Hindlimb muscle (tissue), 1 donor: ENCODE results near the gene PACS1. TPM values are rescaled to one million over a fixed set of nuclear protein-coding genes. Genes with fewer than 3 reads are reported as not detected.
"Not testable (repeated sequence)": the region's sequence is repeated elsewhere in the genome, so short reads cannot be mapped to it uniquely, and the experiment has no call there.

Experiments
- DNase-seq: peaks from one replicate; pipeline ENCODE4 v3.0.0-alpha.2; 2013
- polyA plus RNA-seq: library from polyadenylated mRNA; unstranded; fragments of 120-200 nt; gene quantifications from one replicate; pipeline ENCODE4 v1.2.1, GENCODE V29; 2013; ENCODE audit not compliant: insufficient read length

The PACS1 gene
- polyA plus RNA-seq, 1 donor, result 37.1 TPM

DNA sequence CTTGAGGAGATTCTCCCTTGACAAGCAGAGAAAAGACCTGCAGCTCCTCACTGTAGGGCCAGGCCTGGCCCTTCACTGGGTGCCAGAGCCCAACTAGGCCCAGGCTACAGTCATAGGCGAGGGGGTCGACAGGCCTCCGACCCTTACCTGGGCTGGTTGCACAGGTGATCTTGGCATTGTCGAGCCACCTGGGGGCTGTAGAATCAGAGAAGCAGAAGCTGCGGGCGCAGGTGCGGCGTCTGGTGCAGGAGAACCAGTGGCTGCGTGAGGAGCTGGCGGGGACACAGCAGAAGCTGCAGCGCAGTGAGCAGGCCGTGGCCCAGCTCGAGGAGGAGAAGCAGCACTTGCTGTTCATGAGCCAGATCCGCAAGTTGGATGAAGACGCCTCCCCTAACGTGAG, 191.5 kb downstream of the PACS1 start:
- no peak for DNase-seq

DNA sequence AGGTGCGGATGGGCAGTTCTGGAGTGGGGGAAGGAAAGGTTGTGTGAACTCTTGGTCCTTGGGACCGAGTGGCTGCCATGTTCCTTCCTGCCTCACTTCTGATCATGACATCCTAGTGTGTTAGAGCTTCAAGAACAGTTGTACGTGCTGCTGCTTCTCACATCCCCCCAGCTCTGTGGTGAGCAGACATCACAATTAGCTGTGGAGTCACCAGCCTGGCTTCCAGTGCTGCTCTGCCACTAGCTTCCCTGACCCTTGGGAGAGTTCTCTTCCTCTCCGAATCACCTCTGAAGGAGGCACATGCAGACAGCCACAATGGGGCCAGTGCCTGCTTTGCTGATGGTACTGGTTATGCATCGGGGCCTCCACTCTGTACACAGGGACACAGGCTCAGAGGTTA, 192.1 kb downstream of the PACS1 start:
- no peak for DNase-seq

DNA sequence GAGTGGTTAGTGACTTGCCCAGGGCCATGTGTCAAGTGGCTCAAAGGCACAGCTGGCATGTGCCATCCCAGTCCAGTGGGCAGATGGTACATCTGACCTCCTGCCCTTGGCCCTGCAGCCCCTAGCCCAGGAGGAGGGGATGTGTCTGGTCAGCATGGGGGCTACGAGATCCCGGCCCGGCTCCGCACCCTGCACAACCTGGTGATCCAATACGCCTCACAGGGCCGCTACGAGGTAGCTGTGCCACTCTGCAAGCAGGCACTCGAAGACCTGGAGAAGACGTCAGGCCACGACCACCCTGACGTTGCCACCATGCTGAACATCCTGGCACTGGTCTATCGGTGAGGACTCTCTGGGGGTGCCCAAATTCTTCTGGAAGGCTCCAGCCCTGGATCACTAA, 192.6 kb downstream of the PACS1 start:
- no peak for DNase-seq

DNA sequence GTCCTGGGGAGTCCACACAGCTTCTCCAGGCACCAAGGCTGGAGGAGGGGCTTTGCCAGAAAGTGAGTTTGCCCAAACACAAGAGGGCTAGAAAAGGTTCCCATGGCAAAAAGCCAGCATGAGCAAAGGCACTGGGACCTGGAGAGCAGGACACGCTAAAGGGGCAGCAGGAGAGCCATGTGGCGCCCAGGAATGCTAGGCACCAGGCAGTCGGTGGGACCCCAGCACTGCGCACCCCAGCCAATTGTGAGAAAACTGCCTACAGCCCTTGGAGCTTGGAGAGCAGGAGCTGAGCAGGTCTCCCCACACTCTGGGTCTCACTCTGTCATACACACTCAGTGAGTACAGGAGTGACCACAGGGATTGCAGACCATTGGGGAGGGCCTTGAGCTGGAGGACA, 193.2 kb downstream of the PACS1 start:
- no peak for DNase-seq

DNA sequence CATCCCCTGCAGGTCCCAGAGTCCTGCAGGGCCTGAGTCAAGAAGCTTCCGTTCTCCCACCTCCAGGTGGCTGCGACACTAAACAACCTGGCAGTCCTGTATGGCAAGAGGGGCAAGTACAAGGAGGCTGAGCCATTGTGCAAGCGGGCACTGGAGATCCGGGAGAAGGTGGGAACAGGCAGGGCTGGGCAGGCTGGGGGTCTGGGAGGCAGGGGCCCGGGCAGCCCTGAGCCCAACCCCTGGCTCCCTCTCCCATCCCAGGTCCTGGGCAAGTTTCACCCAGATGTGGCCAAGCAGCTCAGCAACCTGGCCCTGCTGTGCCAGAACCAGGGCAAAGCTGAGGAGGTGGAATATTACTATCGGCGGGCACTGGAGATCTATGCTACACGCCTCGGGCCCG, 193.7 kb downstream of the PACS1 start:
- DNase-seq, result no peak

DNA sequence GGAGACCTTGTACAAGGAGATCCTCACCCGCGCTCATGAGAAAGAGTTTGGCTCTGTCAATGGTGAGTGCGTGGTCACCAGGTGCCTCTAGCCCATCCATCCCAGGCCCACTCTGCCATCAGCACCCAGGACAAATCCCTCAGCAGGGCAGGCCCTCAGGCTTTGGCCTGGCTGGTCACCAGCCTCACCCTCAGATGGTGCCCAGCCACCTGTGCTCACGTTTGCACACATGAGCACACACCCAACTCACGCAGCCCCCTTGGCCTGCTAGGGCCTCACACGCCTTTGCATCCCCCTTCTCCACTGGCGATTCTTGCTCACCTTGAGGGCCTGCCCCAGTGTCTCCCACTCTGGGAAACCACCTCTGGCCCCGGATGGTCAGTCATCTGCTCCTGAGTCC, 194.3 kb downstream of the PACS1 start:
- no peak for DNase-seq

DNA sequence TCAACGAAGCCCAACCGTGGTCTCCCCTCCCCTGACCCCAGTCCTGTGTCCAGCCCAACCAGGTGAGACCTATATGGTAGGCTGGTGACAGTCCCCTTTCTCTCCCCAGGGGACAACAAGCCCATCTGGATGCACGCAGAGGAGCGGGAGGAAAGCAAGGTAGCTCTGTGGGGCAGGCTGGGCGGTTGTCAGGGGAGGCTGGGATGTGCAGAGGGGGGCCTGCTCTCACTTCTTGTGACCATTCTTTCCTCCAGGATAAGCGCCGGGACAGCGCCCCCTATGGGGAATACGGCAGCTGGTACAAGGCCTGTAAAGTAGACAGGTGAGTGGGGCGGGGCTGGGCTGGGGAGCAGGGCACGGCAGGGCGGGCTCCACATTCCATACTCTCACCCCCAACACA, 194.8 kb downstream of the PACS1 start:
- DNase-seq, result no peak

DNA sequence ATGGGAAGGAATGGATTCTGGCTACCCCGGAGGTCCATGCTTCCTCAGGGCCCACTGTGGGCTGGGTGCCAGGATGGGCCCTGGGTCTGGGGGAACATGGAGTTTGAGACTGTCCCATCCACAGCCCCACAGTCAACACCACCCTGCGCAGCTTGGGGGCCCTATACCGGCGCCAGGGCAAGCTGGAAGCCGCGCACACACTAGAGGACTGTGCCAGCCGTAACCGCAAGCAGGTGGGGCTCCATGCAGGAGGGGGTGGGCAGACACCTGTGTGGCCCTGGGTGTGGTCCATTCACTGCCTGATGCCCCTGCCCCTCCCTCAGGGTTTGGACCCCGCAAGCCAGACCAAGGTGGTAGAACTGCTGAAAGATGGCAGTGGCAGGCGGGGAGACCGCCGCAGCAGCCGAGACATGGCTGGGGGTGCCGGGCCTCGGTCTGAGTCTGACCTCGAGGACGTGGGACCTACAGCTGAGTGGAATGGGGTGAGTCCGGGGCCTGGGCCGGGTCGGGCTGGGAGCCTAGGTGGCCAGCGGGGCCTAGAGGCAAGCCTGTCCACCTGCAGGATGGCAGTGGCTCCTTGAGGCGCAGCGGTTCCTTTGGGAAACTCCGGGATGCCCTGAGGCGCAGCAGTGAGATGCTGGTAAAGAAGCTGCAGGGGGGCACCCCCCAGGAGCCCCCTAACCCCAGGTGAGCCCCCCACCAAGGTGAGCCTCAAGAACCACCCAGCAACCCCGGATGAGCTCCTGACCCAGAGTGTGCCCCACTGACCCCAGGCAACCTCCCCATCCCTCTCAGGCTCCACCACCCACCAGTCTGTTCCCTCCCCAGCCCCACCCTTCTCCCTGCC, 195.7 kb downstream of the PACS1 start:
- DNase-seq, result no peak

DNA sequence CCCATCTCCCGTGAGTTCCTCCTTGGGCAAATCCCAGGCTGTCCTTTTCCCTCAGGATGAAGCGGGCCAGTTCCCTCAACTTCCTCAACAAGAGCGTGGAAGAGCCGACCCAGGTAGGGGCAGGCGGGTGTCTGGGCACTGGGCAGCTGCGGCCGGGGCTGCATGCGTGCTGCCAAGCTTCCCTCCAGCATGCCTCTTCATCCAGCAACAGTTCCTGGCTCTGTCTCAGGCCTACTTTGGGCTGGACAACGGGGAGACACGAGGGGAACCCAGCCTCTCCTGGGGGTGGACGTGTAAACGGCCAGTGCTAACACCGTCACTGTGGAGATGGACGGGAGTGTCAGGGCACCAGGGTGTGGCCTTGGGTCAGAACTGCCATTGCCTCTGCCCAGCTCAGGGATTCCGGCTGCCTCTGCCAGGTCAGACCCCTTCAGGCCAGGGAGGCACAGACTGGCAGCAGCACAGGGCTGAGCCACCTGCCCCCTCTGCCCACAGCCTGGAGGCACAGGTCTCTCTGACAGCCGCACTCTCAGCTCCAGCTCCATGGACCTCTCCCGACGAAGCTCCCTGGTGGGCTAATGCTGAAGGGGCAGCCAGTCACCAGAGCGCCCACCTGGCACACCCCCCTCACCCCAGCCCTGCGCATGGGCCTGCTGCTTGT, 196.4 kb downstream of the PACS1 start:
- no peak for DNase-seq

DNA sequence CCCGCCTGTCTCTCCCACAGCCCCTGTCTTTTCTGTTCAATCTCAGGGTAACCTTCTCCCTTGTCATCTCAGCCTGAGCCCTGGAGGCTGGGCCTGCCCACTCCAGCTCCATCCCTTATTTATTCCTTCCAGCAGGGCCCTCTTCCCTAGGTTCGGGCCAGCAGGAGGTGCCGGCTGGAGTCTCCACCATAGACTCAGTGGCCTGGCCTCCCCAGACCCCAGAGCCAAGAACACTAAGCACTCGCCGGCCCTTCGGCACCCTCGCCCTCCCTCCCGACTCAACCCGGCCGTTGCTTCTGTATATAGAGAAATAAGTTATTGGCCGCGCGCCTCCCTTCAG, 196.9 kb downstream of the PACS1 start:
- DNase-seq, result no peak

DNA sequence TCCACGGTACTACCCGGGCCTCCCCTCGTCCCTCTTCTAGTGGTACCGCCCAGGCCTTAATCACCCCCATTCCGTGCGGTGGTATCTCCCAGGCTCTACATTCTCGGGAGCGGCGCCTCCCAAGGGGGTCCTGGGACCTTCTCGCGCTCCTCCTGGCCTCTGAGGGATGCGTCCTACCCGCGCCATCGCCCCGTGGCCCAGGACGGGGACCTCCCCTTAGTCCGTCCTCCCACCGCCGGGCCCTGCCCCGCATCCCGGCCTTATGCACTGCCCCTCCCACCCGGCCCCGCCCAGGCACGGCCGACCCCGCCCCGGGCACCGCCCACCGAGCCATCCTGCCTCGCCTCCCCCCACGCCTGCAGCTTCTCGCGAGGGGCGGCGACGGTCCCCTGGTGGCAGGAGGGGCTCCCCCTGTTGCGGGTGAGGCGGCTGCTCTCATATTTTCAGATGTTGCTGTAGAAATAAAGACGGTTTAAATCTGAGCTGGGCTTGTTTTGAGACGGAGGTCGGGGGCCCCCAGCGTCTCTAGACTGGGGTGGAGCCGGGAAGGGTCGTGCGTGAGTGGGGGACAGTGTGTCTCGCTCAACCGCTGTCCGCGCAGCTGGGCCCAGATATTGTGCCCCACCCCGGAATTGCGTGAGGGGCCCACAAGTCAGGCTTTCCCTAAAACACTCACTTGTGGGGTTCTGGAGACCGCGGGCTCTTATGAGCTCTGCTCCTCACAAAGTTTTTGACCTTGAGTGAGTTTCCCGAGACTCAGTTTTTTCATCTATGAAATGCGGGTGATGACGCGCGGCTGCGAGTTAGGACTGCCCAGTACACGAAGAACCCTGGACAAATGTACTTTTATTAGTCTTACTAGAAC, 197.5 kb downstream of the PACS1 start:
- DNase-seq, result peak; percentile 91

DNA sequence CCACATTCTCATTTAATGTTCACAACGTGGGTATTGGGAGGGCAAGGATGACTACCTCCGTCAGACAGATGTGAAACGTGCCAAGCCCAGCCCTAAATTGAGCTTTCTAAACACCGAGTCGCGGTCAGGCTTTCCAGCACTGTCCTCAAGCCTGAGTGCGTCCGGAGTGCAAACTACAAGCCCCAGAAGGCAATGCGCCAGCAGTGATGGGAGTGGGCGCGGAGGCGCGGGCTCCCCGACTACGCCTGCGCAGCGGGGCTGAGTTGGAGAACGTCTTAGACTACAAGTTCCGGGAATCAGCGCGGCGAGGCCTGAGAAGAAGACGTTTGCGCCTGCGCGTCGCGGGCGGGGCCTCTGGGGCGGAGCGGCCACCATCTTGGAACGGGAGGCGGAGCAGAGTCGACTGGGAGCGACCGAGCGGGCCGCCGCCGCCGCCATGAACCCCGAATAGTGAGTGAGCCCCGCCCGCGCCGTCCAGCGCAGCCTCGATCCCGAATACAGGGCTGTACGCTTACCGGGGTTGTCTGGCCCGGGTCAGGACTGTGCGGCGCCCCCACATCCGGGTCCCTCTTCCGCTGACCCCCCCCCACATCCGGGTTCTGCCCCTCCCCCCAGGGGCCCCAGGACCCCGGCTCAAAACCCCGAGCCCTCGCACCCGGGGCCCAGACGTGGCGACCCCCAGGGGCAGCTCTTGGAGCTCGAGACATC, 198.3 kb downstream of the PACS1 start, which contains the start of gene RAB1B:
Gene RAB1B, plus strand, starts transcription at position 396 of the 708 bp plus-strand sequence. Its CDS starts 41 bp downstream, at position 437.
- DNase-seq, result peak; percentile 100

DNA sequence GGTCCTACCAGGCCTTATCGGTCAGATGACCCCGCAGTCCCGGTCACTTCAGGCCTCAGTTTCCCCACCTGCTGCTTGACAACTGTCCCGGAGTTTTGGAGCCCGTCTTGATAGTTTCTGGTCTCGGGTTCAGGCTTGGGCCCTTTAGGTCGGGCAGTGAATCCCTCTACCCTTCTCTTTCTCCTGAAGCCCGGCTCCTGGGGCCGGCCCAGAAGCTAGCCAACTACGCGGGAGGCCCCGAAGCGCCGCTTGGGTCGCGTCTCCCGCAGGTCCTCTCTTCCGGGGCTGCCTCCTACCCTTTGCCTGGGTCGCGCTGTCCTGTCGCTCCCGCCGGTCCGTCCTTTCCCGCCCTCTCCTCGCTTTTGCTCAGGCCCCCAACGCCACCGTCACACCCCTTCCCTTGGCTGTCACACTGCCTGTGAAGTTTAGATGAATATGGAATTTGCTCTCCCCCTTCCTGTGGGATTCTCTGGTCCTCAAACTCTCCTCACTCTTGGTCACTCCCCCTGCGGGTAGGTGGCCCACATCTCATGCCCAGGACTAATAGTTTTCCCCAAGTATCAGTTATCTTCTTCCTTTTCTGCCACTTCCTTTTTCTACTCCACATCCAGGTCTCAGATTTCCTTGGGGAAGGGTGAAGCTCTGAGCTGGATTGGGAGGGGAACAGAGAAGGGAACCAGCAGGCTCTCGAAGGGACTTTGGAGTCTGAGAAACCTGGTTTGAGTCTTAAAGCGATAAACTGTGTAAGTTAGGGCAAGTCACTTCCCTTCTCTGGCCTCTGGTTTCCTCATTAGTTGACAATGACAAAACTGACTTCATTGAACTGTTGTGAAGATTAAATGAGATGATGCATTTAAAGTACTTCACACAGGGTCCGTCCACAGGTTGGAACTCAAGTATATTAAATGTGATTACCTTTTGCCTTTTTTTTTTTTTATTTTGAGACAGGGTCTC, 199.2 kb downstream of the PACS1 start:
- no peak for DNase-seq

DNA sequence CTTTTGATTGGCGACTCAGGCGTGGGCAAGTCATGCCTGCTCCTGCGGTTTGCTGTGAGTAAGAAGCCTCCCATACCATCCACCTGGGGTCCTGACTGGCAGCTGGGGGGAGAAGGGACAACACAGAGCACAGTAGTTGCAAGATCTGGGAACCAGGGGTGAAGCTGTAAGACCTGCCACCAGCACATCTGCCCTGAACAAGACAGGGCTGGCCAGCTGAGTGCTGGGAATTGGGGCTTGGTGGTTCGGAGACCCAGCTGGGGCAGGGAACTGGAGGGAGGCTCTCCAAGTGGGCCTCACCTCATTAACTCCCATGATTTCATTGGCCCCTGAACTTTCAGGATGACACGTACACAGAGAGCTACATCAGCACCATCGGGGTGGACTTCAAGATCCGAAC, 201.7 kb downstream of the PACS1 start:
- DNase-seq, result no peak

DNA sequence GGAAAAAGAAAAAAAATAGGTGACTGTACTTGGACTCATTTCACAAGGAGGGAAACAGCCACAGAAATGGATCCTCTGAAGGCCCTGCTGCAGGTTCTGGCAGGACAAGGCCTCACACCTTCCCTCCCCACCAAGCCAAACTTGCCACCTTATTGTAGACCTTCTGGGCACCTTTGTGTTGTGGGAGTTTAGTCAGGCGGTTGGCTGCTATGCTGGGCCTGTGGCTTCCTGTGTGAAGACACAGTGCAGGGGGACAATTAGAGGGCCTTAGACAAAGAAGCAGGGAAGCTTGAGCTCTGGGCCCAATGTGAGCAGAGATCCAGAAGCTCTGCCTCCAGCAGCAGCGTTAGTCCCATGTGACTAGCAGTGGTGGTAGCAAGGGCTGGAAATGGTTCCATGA, 202.5 kb downstream of the PACS1 start:
- DNase-seq, result no peak

DNA sequence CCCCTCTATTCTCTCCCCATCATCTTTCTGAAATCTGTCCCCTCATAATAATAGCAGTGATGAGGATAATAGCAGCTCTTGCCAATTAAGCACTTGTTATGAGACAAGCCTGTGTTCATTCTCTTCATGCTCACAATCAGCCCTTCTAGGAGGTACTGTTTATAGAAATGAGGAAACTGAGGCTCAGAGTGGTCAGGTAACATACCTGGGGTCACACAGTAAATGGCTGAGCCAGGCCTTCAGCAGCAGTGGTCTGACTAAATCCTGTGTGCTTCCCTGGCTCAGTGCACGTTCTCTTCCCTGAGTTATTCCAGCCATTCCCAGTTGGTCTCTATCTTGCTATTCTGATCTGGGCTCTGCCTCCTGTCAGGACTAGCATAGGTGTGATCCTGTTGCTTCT, 204.1 kb downstream of the PACS1 start:
- no peak for DNase-seq

DNA sequence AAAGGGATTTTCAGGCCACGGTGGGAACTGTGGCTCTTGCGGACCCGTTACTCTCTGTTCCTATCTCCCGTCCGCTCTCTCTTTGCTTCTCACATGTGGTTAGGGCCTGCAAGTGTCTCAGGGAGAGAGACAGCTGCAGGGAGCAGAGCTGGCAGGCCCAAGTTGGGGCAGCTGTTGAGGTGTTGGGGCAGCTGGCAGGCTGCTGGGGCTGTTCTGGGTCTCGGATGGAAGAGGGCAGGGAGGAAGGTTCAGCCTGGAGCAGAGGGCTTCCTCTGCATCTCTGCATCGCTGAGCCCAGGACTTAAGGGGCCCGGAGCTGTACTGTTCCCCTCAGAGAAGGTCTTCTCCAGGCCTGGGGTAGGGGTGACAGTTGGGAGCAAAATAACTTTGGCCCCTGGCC, 205.3 kb downstream of the PACS1 start:
- no peak for DNase-seq

DNA sequence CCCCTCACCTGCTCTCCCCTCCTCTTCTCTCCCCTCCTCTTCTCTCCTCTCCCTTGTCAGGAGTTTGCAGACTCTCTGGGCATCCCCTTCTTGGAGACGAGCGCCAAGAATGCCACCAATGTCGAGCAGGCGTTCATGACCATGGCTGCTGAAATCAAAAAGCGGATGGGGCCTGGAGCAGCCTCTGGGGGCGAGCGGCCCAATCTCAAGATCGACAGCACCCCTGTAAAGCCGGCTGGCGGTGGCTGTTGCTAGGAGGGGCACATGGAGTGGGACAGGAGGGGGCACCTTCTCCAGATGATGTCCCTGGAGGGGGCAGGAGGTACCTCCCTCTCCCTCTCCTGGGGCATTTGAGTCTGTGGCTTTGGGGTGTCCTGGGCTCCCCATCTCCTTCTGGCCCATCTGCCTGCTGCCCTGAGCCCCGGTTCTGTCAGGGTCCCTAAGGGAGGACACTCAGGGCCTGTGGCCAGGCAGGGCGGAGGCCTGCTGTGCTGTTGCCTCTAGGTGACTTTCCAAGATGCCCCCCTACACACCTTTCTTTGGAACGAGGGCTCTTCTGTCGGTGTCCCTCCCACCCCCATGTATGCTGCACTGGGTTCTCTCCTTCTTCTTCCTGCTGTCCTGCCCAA, 206.0 kb downstream of the PACS1 start:
- DNase-seq, result no peak

DNA sequence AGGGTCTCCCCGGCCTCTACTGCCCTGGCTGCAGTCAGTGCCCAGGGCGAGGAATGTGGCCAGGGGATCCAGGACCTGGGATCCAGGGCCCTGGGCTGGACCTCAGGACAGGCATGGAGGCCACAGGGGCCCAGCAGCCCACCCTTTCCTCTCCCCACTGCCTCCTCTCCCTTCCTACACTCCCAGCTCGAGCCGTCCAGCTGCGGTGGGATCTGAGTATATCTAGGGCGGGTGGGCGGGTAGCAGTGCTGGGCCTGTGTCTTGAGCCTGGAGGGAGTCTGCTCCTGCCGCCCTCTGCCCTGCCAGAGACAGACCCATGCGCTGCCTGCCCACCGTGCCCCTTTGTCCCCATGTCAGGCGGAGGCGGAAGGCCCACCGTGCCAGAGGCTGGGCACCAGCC, 206.5 kb downstream of the PACS1 start:
- not testable (repeated sequence) for DNase-seq

DNA sequence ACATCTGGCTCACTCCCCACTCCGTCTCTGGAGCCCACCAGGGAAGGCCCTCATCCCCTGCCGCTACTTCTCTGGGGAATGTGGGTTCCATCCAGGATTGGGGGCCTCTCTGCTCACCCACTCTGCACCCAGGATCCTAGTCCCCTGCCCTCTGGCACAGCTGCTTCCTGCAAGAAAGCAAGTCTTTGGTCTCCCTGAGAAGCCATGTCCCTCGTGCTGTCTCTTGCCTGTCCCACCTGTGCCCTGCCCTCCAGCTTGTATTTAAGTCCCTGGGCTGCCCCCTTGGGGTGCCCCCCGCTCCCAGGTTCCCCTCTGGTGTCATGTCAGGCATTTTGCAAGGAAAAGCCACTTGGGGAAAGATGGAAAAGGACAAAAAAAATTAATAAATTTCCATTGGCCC, 207.0 kb downstream of the PACS1 start:
- not testable (repeated sequence) for DNase-seq
